GM13976 (cell line): ENCODE data around the gene NAA11.

ENCODE experiments used
- DNase-seq: peaks from one replicate; pipeline ENCODE4 v3.0.0; 2012; ENCODE audit warnings: low spot score
- CTCF ChIP-seq: IDR thresholded peaks from 2 replicates; pipeline ENCODE4 v1.5.1; 2012; ENCODE audit warnings: borderline replicate concordance, mild to moderate bottlenecking; ENCODE audit not compliant: insufficient read depth; ENCODE audit errors: extremely low read depth, missing control alignments, control extremely low read depth
- in situ Hi-C: fragments of 300-500 bp; cut with MboI; formaldehyde crosslinking; loops from one replicate; pipeline ENCODE4 v1.12.0; 2022; ENCODE audit warnings: low sequenced_read_pairs, mixed read lengths, inconsistent platforms; ENCODE audit not compliant: unreplicated experiment

The NAA11 gene

GRCh38 chr4:79273915-79274314, 51.9 kb downstream of the NAA11 start:
- in situ Hi-C loops, result no loop called here
- TF ChIP-seq CTCF, result no peak
- no peak for DNase-seq

GRCh38 chr4:79272761-79273160, 53.1 kb downstream of the NAA11 start:
- in situ Hi-C loops, result no loop called here
- no peak for DNase-seq
- no peak for TF ChIP-seq CTCF

DNA sequence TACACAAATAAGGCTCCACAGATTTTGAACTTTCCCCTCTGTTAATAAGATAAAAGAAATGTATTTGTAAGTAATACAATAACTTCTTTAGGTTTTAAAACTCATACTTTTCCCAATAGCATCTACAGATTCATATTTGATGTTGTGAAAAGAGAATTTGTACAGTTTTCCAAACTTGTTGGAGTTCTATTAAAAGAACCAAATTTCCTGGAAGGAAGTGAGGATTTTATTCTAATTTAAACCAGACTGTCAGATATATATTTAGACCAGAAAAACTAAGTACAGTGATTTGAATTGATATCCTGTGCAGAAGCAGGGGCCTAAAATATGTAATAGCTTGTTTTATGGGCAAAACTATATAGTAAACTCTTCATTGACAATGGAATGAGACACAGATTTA, 53.7 kb downstream of the NAA11 start:
- no peak for DNase-seq
- in situ Hi-C loops, result no loop called here
- TF ChIP-seq CTCF, result no peak

- in situ Hi-C loops, result no loop called here
- no peak for TF ChIP-seq CTCF
- DNase-seq, result no peak
Observed at GRCh38 chr4:79267671-79268070, 58.2 kb downstream of the NAA11 start.
